SK-N-SH (cell line): Measurements from ENCODE around the gene LSM2. TPM values are rescaled to one million over a fixed set of nuclear protein-coding genes. Genes with fewer than 3 reads are reported as not detected.

ENCODE experiments used
- CTCF ChIA-PET: fragments of 300-600, 350-600 bp; formaldehyde crosslinking; extraction: SDS; loops from one replicate; lab custom pipeline; 2021; lab: Yijun Ruan, JAX
- POLR2A ChIA-PET: fragments of 350-600 bp; sonication (Branson Sonifier 250); formaldehyde crosslinking; extraction: SDS; loops from one replicate; lab custom pipeline; 2020; ENCODE audit warnings: antibody characterized with exemption, inconsistent platforms; lab: Yijun Ruan, JAX
- DNase-seq: peaks from one replicate; pipeline ENCODE4 v3.0.0; 2012
- H2AFZ ChIP-seq: fragments of 200-600 bp; sonication (generic); 2 replicates; pipeline ENCODE4 v1.8.1; 2016; ENCODE audit warnings: antibody characterized with exemption, mild to moderate bottlenecking, low read depth
- H3F3A ChIP-seq: fragments of 200-600 bp; sonication (generic); replicated peaks from 2 replicates; pipeline ENCODE3; 2016; ENCODE audit warnings: antibody characterized with exemption, mild to moderate bottlenecking; ENCODE audit not compliant: insufficient read depth
- H3K27ac ChIP-seq, 2 experiments: fragments of 200-500 bp in 1 of 2; fragments of 200-600 bp in 1 of 2; sonication (Bioruptor generic) in 1 of 2; sonication (generic), shearing (Covaris generic) in 1 of 2; 2 replicates each; pipeline versions ENCODE4 v1.5.1 to v1.6.1; 2014 to 2016; ENCODE audit warnings: low read depth in 2 of 2, inconsistent platforms in 1 of 2, low read length in 1 of 2, mild to moderate bottlenecking in 1 of 2, mixed read lengths in 1 of 2
- H3K27me3 ChIP-seq: fragments of 200-600 bp; sonication (generic), shearing (Covaris generic); 2 replicates; pipeline ENCODE4 v1.6.1; 2016; ENCODE audit warnings: mixed run types; ENCODE audit not compliant: insufficient read depth
- H3K36me3 ChIP-seq, 2 experiments: fragments of 200-500 bp in 1 of 2; fragments of 200-600 bp in 1 of 2; sonication (Bioruptor generic) in 1 of 2; sonication (generic) in 1 of 2; replicated peaks in 1 of 2; 2 replicates each; pipeline versions ENCODE3 to v1.5.1; 2014 to 2016; ENCODE audit warnings: low read length in 1 of 2, mild to moderate bottlenecking in 1 of 2; ENCODE audit not compliant: insufficient read depth in 2 of 2, control insufficient read depth in 1 of 2
- H3K4me1 ChIP-seq, 2 experiments: fragments of 200-500 bp in 1 of 2; fragments of 200-600 bp in 1 of 2; sonication (Bioruptor generic) in 1 of 2; sonication (generic), shearing (Covaris generic) in 1 of 2; 2 replicates each; pipeline versions ENCODE4 v1.5.1 to v1.6.1; 2014 to 2016; ENCODE audit warnings: low read depth in 1 of 2, low read length in 1 of 2, mixed run types in 1 of 2; ENCODE audit not compliant: insufficient read depth in 2 of 2, control insufficient read depth in 1 of 2
- H3K4me2 ChIP-seq: fragments of 200-600 bp; sonication (generic), shearing (Covaris generic); 2 replicates; pipeline ENCODE4 v1.6.1; 2017; ENCODE audit warnings: mixed run types
- H3K4me3 ChIP-seq, 2 experiments: fragments of 200-500 bp in 1 of 2; fragments of 200-600 bp in 1 of 2; sonication (Bioruptor generic) in 1 of 2; sonication (generic), shearing (Covaris generic) in 1 of 2; 2 replicates each; pipeline versions ENCODE4 v1.5.1 to v1.8.1; 2014 to 2016; ENCODE audit warnings: low read depth in 2 of 2, inconsistent platforms in 1 of 2, low read length in 1 of 2, mild to moderate bottlenecking in 1 of 2, mixed read lengths in 1 of 2, moderate library complexity in 1 of 2
- H3K79me2 ChIP-seq: fragments of 200-600 bp; sonication (generic); 2 replicates; pipeline ENCODE4 v1.8.1; 2017; ENCODE audit warnings: mild to moderate bottlenecking; ENCODE audit not compliant: insufficient read depth
- H3K9ac ChIP-seq: fragments of 200-600 bp; sonication (generic); 2 replicates; pipeline ENCODE4 v1.6.1; 2017; ENCODE audit warnings: mixed run types
- H3K9me2 ChIP-seq: fragments of 200-600 bp; sonication (generic); 2 replicates; pipeline ENCODE4 v1.6.1; 2017; ENCODE audit warnings: mixed run types
- H3K9me3 ChIP-seq: fragments of 200-600 bp; sonication (generic); 2 replicates; pipeline ENCODE4 v1.6.1; 2017; ENCODE audit warnings: mixed run types, mild to moderate bottlenecking, moderate library complexity
- H4K20me1 ChIP-seq: fragments of 200-600 bp; sonication (generic); 2 replicates; pipeline ENCODE4 v1.6.1; 2017; ENCODE audit warnings: mild to moderate bottlenecking, mixed run types; ENCODE audit not compliant: insufficient read depth
- CHD2 ChIP-seq: fragments of 150-350 bp; IDR thresholded peaks from 2 replicates; pipeline ENCODE4 v1.6.1; 2018; ENCODE audit warnings: low read length; ENCODE audit not compliant: partially characterized antibody
- ELF1 ChIP-seq: IDR thresholded peaks from 2 replicates; pipeline ENCODE4 v1.4.0; 2012
- EZH2phosphoT487 ChIP-seq: fragments of 200-600 bp; sonication (generic); IDR thresholded peaks from 2 replicates; pipeline ENCODE4 v1.6.1; 2017; ENCODE audit warnings: low read depth, mixed run types, mild to moderate bottlenecking, antibody characterized with exemption, moderate library complexity, borderline replicate concordance
- FOSL2 ChIP-seq: IDR thresholded peaks from 2 replicates; pipeline ENCODE4 v1.4.0; 2012; ENCODE audit warnings: low read depth, mild to moderate bottlenecking, moderate library complexity, borderline replicate concordance
- FOXM1 ChIP-seq: IDR thresholded peaks from 2 replicates; pipeline ENCODE4 v1.4.0; 2012; ENCODE audit warnings: low read depth, mild to moderate bottlenecking
- GABPA ChIP-seq: IDR thresholded peaks from 2 replicates; pipeline ENCODE4 v1.4.0; 2012; ENCODE audit warnings: low read depth, mild to moderate bottlenecking
- GATA2 ChIP-seq: sonication (generic); formaldehyde crosslinking; IDR thresholded peaks from 2 replicates; pipeline ENCODE4 v1.5.0; 2020; ENCODE audit warnings: mild to moderate bottlenecking, missing genetic modification reagents
- JUND ChIP-seq: IDR thresholded peaks from 2 replicates; pipeline ENCODE4 v1.4.0; 2012
- MXI1 ChIP-seq: IDR thresholded peaks from 2 replicates; pipeline ENCODE4 v1.6.1; 2012; ENCODE audit warnings: mild to moderate bottlenecking, low read depth, low read length, improper control_type of control experiment
- NRF1 ChIP-seq: IDR thresholded peaks from 2 replicates; pipeline ENCODE4 v1.6.1; 2012; ENCODE audit warnings: low read depth, mild to moderate bottlenecking, low read length
- POLR2AphosphoS5 ChIP-seq: IDR thresholded peaks from 2 replicates; pipeline ENCODE4 v1.6.1; 2012; ENCODE audit warnings: low read depth, low read length
- RAD21 ChIP-seq: IDR thresholded peaks from 2 replicates; pipeline ENCODE4 v1.6.1; 2012; ENCODE audit warnings: mild to moderate bottlenecking, low read length
- RCOR1 ChIP-seq: fragments of 150-350 bp; IDR thresholded peaks from 2 replicates; pipeline ENCODE4 v1.6.1; 2017; ENCODE audit warnings: antibody characterized with exemption, low read length
- TEAD4 ChIP-seq: IDR thresholded peaks from 2 replicates; pipeline ENCODE4 v1.4.0; 2012; ENCODE audit warnings: mild to moderate bottlenecking, borderline replicate concordance; ENCODE audit not compliant: insufficient read depth
- USF2 ChIP-seq: fragments of 150-350 bp; IDR thresholded peaks from 2 replicates; pipeline ENCODE4 v1.6.1; 2017; ENCODE audit warnings: antibody characterized with exemption, low read length, low read depth, borderline replicate concordance
- ZBTB33 ChIP-seq: IDR thresholded peaks from 2 replicates; pipeline ENCODE4 v1.4.0; 2012; ENCODE audit warnings: low read depth, borderline replicate concordance
- WGBS: methylation state at CpG from one replicate; pipeline ENCODE4 v1.1.6; 2017; ENCODE audit warnings: low lambda C conversion rate; 5-methylcytosine and 5-hydroxymethylcytosine counted together
- polyA plus RNA-seq, 3 experiments: library from polyadenylated mRNA; depleted of rRNA; stranded (reverse); fragments of >200 nt; gene quantifications; 2 replicates each; pipeline ENCODE4 v1.2.3, GENCODE V29; 2012
- TF ChIP-seq, protein P1 (sequence below): fragments of 150-350 bp; IDR thresholded peaks from 2 replicates; pipeline ENCODE4 v1.6.1; 2016; ENCODE audit warnings: mild to moderate bottlenecking, low read depth, low read length
- TF ChIP-seq, protein P2 (sequence below): IDR thresholded peaks from 2 replicates; pipeline ENCODE4; 2012
- TF ChIP-seq, protein P3 (sequence below): IDR thresholded peaks from 2 replicates; pipeline ENCODE4 v1.4.0; 2012; ENCODE audit warnings: low read depth, borderline replicate concordance

The LSM2 gene
- polyA plus RNA-seq, 1 of the 3 experiments (the other 2 are of a cell fraction), result 79.1 TPM

GRCh38 chr6:31758281-31758680 lies 48.5 kb downstream of the LSM2 start:
- H3K4me2 ChIP-seq, result no peak overlapping the region
- H3F3A ChIP-seq, result peaks cover 6% of the 10 kb centered on the region
- no peaks in the 10 kb centered on the region for H4K20me1 ChIP-seq
- H3K4me3 ChIP-seq, result no peak overlapping the region
- TF ChIP-seq GATA2 (CRISPR knock-in tag), result no peak
- TF ChIP-seq EZH2phosphoT487, result no peak
- no peak for TF ChIP-seq RCOR1
- TF ChIP-seq, protein P1, sequence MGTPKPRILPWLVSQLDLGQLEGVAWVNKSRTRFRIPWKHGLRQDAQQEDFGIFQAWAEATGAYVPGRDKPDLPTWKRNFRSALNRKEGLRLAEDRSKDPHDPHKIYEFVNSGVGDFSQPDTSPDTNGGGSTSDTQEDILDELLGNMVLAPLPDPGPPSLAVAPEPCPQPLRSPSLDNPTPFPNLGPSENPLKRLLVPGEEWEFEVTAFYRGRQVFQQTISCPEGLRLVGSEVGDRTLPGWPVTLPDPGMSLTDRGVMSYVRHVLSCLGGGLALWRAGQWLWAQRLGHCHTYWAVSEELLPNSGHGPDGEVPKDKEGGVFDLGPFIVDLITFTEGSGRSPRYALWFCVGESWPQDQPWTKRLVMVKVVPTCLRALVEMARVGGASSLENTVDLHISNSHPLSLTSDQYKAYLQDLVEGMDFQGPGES, result no peak
- no peak for TF ChIP-seq POLR2AphosphoS5
- TF ChIP-seq FOXM1, result no peak
- no peak for TF ChIP-seq RAD21
- TF ChIP-seq FOSL2, result no peak
- CTCF ChIA-PET, result interaction anchor here (1.5 kb wide), 1 partner anchor 33 kb away, joined by 5 read pairs; no protein-coding TSS in a partner anchor
- H3K79me2 ChIP-seq, result no peaks in the 10 kb centered on the region
- no peaks in the 10 kb centered on the region for H3K9me2 ChIP-seq
- no peak overlapping the region for H3K9ac ChIP-seq
- H3K27me3 ChIP-seq, result no peaks in the 10 kb centered on the region
- H3K27ac ChIP-seq, result no peak overlapping the region
- 100% methylated on average over 2 of the region's 2 CpGs for WGBS
- DNase-seq, result no peak
- H2AFZ ChIP-seq, result no peak overlapping the region
- H3K9me3 ChIP-seq, result no peaks in the 10 kb centered on the region
- H3K36me3 ChIP-seq, result no peaks in the 10 kb centered on the region
- POLR2A ChIA-PET, result interaction anchor here (2.3 kb wide), 1 partner anchor 11 kb away, joined by 6 read pairs; no protein-coding TSS in a partner anchor
- H3K4me1 ChIP-seq, result peaks cover 0 to under 1% of the 10 kb centered on the region in 2 experiments; a peak in 1 of 4 replicates

DNA sequence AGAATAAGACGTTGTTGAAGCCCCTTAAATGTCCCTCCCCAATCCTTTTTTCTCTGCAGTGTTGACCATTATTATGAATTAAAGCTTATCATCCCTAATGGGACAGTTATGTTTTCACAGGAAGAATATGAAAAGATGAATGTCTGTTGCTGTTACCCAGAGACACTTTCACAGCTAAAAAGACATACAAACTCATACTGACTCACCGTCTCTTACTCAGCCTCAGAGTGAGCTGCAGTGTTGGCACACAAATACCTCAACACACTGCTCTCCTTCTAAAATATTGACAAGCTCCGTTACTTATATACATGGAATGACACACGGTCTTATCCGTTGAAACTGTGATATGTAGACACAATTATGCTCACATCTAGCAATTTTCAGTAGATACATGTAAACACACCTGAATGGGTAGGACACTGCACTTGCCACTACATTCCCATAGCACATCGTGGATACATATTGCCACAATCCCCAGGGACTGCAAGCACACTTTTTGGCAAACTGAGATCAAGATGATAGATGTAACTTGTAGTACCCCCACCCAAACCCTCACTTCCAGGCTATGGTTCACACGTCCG lies 53.9 kb downstream of the LSM2 start:
- peaks cover 0 to 6% of the 10 kb centered on the region in 2 experiments for H3K36me3 ChIP-seq
- no peak overlapping the region for H3K4me3 ChIP-seq
- no peak for DNase-seq
- H3K4me2 ChIP-seq, result peak overlapping the region; percentile 59
- H3K27me3 ChIP-seq, result no peaks in the 10 kb centered on the region
- 34% methylated on average over 8 of the region's 8 CpGs for WGBS
- POLR2A ChIA-PET, result no interaction called here
- H3K79me2 ChIP-seq, result no peaks in the 10 kb centered on the region; the same call in 1 of the 2 replicates
- H2AFZ ChIP-seq, result no peak overlapping the region
- H3K9me3 ChIP-seq, result no peaks in the 10 kb centered on the region
- CTCF ChIA-PET, result interaction anchor here (1.0 to 1.4 kb wide), 3 partner anchors 17 to 78 kb away, joined by 3 to 7 read pairs (median 5); no protein-coding TSS in a partner anchor
- H3F3A ChIP-seq, result peaks cover 26% of the 10 kb centered on the region
- H3K9ac ChIP-seq, result peak overlapping the region; percentile 55; the same call in 1 of the 2 replicates
- 0 out of 4 replicates have a peak, but pooled peaks cover 0 to 3% of the 10 kb centered on the region in 2 experiments for H3K4me1 ChIP-seq
- H4K20me1 ChIP-seq, result no peaks in the 10 kb centered on the region
- peak overlapping the region in 1 of 2 experiments; percentile 84; a peak in 2 of 4 replicates for H3K27ac ChIP-seq
- no peaks in the 10 kb centered on the region for H3K9me2 ChIP-seq
- TF ChIP-seq POLR2AphosphoS5 (peak; percentile 10; the same call in 1 of the 2 replicates), GABPA (no peak), ZBTB33 (no peak), FOSL2 (peak; percentile 76; the same call in 1 of the 2 replicates), MXI1 (no peak), CHD2 (no peak), TEAD4 (no peak), ELF1 (no peak), NRF1 (no peak), FOXM1 (no peak), USF2 (no peak), JUND (peak; percentile 75)
- TF ChIP-seq, protein P2, sequence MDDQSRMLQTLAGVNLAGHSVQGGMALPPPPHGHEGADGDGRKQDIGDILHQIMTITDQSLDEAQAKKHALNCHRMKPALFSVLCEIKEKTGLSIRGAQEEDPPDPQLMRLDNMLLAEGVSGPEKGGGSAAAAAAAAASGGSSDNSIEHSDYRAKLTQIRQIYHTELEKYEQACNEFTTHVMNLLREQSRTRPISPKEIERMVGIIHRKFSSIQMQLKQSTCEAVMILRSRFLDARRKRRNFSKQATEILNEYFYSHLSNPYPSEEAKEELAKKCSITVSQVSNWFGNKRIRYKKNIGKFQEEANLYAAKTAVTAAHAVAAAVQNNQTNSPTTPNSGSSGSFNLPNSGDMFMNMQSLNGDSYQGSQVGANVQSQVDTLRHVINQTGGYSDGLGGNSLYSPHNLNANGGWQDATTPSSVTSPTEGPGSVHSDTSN, result peak; percentile 79
- TF ChIP-seq, protein P1, result no peak
- TF ChIP-seq, protein P3, sequence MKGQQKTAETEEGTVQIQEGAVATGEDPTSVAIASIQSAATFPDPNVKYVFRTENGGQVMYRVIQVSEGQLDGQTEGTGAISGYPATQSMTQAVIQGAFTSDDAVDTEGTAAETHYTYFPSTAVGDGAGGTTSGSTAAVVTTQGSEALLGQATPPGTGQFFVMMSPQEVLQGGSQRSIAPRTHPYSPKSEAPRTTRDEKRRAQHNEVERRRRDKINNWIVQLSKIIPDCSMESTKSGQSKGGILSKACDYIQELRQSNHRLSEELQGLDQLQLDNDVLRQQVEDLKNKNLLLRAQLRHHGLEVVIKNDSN, result no peak
